ENCODE results near the gene C1GALT1C1.

DNA sequence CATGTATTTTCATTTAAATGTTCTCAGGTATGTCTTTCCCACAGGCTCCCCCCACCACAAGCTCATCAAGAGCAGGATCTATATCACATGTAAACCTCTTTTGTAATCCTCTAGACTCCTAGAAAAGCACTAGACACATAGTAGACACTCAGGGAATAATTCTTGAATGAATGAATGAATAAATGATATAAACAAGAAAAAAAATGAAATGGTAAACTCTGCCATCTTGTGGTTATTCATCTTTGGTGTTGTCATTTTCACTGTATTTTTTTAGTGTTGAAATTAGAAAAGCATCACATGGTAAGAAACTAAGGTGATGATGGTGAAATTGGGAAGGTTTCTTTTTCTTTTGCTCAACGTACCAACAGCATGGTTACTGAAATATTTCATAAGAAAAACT is 34.2 kb upstream of the C1GALT1C1 start:
- TF ChIP-seq CTCF (IDR thresholded peaks at IDR 0.05): no peak
- TF ChIP-seq POLR2A (IDR thresholded peaks at IDR 0.05): no peak
